ENCODE measurements around the gene SPG11. TPM values are rescaled to one million over a fixed set of nuclear protein-coding genes. Genes with fewer than 3 reads are reported as not detected.
"Not testable (repeated sequence)": the region's sequence is repeated elsewhere in the genome, so short reads cannot be mapped to it uniquely, and the experiment has no call there.

SPG11 gene
- total RNA-seq, 1 donor from 2014 or later: 37.5 TPM

DNA sequence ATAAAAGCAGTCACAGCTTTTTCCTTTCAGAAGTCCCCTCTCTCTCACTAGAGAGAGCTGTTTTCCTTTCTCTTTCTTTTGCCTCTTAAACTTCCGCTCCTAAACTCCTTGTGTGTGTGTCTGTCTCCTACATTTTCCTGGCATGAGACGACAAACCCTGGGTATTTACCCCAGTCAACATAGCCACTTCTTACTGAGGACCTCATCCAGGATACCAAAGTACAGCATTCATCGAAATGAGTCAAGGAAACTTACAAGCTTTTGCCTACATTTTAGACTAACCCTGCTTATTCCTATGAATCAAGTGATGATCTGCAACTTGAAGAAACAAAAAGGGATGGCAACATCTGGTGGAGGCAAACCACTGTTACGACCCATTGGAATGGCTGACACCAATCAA lies 31.0 kb upstream of the SPG11 start:
- no peak for DNase-seq (ENCODE audit: low read depth)

DNA sequence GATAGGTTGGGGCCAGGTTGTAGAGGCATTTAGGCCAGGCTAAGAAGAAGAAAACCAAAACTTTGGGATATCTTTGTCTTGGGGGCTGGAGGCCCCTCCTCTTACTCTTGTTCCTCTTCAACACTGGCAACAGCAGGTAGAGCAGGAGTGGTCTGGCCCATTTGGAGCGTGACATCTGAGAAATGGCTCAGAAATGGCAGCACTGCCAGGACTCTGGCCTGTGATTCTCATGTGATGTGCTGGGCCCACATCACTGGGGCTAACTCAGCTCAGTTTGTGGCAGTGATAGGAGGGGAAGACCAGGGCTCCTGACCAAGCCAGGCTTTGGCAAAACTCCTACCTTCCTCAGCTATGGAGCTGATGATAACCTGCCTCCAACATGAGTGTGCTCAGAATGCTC lies 29.2 kb upstream of the SPG11 start:
- DNase-seq (ENCODE audit: low read depth): no peak
- H3K4me3 ChIP-seq (ENCODE audit: low read depth, low read length): no peak overlapping the region
- TF ChIP-seq CTCF (conservative IDR thresholded peaks at IDR 0.05; ENCODE audit: low read depth, low read length): no peak

More for the DNA sequence above, 31.0 kb upstream of the SPG11 start:
- no peak overlapping the region for H3K4me3 ChIP-seq (ENCODE audit: low read depth, low read length)
- no peak for TF ChIP-seq CTCF (conservative IDR thresholded peaks at IDR 0.05; ENCODE audit: low read depth, low read length)

DNA sequence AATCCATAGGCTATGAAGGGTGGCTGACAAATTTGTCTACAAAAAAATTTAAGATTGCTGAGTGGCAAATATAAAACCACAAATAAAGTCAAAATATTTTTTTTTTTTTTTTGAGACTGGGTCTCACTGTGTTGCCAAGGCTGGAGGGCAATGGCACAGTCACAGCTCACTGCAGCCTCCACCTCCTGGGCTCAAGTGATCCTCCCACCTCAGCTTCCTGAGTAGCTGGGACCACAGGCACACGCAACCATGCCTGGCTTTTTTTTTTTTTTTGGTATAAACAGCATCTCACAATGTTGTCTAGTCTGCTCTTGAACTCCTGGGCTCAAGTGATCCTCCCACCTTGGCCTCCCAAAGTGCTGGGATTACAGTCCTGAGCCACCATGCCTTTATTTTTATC lies 26.8 kb upstream of the SPG11 start:
- DNase-seq (ENCODE audit: low read depth); H3K4me3 ChIP-seq (ENCODE audit: low read depth, low read length): not testable (repeated sequence)

DNA sequence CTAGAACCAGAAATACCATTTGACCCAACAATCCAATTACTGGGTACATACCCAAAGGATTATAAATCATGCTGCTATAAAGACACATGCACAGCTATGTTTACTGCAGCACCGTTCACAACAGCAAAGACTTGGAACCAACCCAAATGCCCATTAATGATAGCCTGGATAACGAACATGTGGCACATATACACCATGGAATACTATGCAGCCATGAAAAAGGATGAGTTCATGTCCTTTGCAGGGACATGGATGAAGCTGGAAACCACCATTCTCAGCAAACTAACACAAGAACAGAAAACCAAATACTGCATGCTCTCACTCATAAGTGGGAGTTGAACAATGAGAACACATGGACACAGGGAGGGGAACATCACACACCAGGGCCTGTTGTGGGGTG lies 25.9 kb upstream of the SPG11 start:
- not testable (repeated sequence) for DNase-seq (ENCODE audit: low read depth); H3K4me3 ChIP-seq (ENCODE audit: low read depth, low read length)

DNA sequence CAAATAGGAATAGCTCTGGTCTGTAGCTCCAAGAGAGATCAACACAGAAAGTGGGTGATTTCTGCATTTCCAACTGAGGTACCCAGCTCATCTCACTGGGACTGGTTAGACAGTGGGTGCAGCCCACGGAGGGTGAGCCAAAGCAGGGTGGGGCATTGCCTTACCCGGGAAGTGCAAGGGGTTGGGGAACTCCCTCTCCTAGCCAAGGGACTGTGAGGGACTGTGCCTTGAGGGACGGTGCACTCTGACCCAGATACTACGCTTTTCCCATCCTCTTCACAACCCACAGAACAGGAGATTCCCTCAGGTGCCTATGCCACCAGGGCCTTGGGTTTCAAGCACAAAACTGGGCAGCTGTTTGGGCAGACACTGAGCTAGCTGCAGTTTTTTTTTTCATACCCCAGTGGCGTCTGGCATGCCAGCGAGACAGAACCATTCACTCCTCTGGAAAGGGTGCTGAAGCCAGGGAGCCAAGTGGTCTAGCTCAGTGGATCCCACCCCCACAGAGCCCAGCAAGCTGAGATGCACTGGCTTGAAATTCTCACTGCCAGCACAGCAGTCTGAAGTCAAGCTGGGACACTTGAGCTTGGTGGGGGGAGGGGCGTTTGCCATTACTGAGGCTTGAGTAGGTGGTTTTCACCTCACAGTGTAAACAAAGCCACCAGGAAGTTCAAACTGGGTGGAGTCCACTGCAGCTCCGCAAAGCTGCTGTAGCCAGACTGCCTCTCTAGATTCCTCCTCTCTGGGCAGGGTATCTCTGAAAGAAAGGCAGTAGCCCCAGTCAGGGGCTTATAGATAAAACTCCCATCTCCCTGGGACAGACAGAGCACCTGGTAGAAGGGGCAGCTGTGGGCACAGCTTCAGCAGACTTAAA lies 19.6 kb upstream of the SPG11 start:
- not testable (repeated sequence) for DNase-seq (ENCODE audit: low read depth); H3K4me3 ChIP-seq (ENCODE audit: low read depth, low read length)

DNA sequence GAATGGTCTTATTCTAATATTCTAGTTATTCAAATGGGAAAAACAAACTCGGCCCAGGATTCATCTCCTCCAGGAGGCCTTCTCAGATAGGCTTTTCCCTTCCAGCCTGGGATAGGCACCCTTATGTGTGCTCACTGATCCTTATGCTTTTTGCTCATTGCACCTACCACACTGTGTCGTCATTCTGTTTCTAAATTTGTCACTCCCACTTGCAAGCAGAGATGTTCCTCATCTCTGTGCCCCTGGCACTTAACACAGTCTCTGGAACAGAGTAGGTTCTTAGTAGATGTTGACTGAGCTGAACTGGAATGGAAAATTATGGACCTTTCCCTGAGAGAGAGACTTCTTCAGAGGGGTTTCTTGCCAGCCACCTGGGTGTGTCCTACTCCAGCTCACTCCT lies 18.7 kb upstream of the SPG11 start:
- no peak for DNase-seq (ENCODE audit: low read depth)
- no peak overlapping the region for H3K4me3 ChIP-seq (ENCODE audit: low read depth, low read length)
- no peak for TF ChIP-seq CTCF (conservative IDR thresholded peaks at IDR 0.05; ENCODE audit: low read depth, low read length)

DNA sequence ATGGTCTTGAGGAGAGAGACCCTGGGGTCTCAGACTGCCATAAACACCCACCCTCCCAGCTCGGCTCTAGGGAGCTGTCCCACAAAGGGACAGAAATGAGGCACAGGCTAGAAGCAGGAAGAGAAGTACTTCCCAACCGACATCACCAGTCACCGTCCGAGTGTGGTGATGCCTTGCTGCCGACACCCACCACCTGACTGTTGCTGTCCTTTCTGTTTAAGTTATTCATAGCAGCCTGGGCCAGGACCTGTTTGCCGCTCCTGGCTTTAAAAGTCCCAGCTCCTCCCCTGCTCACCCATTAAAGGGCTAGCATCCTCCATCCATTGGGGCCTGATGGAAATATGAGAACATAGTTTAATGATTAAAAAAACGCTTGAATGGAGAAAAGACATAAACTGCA lies 13.2 kb upstream of the SPG11 start:
- no peak for DNase-seq (ENCODE audit: low read depth)
- no peak overlapping the region for H3K4me3 ChIP-seq (ENCODE audit: low read depth, low read length)
- TF ChIP-seq CTCF (conservative IDR thresholded peaks at IDR 0.05; ENCODE audit: low read depth, low read length): no peak

GRCh38 chr15:44675911-44676310 lies 12.4 kb upstream of the SPG11 start:
- no peak overlapping the region for H3K4me3 ChIP-seq (ENCODE audit: low read depth, low read length)
- DNase-seq (ENCODE audit: low read depth): no peak
- TF ChIP-seq CTCF (conservative IDR thresholded peaks at IDR 0.05; ENCODE audit: low read depth, low read length): no peak

Data from epithelial cell of proximal tubule (primary cell).